ENCODE results near the gene SMYD3. TPM values are rescaled to one million over a fixed set of nuclear protein-coding genes. Genes with fewer than 3 reads are reported as not detected.

Gene SMYD3
- total and polyA plus RNA-seq, 9 of the 15 experiments (the other 6 are each of a cell fraction or from before 2014, with no cell fraction given), result 128 to 440 (median 197) TPM

DNA sequence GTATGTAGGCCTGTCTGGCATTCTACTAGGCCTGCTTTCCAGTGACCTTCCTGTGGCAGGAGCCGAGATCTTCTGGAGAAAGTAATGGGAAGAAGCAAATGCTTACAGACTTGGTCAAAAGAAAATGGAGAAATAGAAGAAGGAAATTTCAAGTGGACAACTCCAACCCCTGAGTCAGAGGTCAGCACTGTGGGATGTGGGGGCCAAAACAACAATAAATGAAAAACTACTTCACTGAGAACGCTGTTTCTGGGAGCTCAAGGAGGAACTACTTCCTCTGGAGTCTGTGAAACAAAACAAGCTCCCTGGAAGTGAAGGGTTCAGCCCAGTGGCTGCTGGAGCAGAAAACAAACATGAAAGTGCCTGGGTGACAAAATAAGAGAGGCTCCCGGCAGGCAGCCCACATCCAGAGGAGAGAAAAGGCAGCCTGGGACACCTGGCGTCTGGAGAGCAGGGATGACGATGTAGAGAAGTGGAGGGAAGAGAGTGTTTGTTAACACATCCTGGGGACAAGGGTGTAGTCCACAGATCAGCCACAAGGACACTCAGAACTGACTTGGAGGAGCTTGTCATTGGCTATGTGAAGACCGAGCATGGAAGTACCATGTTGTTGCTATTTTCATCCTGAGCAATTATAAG lies 355.2 kb downstream of the SMYD3 start (continued):
- peak; percentile 27 for TF ChIP-seq MGA (IDR thresholded peaks at IDR 0.05)
- no peak; the same call in 1 of the 2 replicates for TF ChIP-seq ZNF239 (CRISPR knock-in tag; IDR thresholded peaks at IDR 0.05)
- TF ChIP-seq, protein P1, sequence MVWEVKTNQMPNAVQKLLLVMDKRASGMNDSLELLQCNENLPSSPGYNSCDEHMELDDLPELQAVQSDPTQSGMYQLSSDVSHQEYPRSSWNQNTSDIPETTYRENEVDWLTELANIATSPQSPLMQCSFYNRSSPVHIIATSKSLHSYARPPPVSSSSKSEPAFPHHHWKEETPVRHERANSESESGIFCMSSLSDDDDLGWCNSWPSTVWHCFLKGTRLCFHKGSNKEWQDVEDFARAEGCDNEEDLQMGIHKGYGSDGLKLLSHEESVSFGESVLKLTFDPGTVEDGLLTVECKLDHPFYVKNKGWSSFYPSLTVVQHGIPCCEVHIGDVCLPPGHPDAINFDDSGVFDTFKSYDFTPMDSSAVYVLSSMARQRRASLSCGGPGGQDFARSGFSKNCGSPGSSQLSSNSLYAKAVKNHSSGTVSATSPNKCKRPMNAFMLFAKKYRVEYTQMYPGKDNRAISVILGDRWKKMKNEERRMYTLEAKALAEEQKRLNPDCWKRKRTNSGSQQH (CRISPR knock-in tag; IDR thresholded peaks at IDR 0.05), result no peak
- no peak for TF ChIP-seq ZNF57 (CRISPR knock-in tag; IDR thresholded peaks at IDR 0.05)
- TF ChIP-seq FOXP4 (CRISPR knock-in tag; IDR thresholded peaks at IDR 0.05; ENCODE audit: borderline replicate concordance), result no peak
- TF ChIP-seq HDAC2 (IDR thresholded peaks at IDR 0.05), result no peak
- no peak for TF ChIP-seq NUFIP1 (IDR thresholded peaks at IDR 0.05; ENCODE audit: partially characterized antibody)
- TF ChIP-seq ZNF134 (CRISPR knock-in tag; conservative IDR thresholded peaks at IDR 0.05), result no peak
- TF ChIP-seq MEF2D (tag; conservative IDR thresholded peaks at IDR 0.05; ENCODE audit: low read depth), result peak; percentile 57; the same call in 1 of the 2 replicates
- TF ChIP-seq PHF21A (IDR thresholded peaks at IDR 0.05; ENCODE audit: borderline replicate concordance, low read depth), result no peak

Measured in K562 (cell line).